Sigmoid colon (tissue), 7 donors: ENCODE results near the gene LTC4S. TPM values are rescaled to one million over a fixed set of nuclear protein-coding genes. Genes with fewer than 3 reads are reported as not detected.

Source experiments
- DNase-seq: peaks from one replicate; pipeline ENCODE4 v3.0.0-alpha.2; 2019
- H3K27ac ChIP-seq, 4 donors: fragments of 200-600 bp; sonication (generic); one replicate each; pipeline ENCODE4 v1.5.1; 2016 to 2019; ENCODE audit warnings: mild to moderate bottlenecking in 1 of 4
- H3K27me3 ChIP-seq, 3 donors: fragments of 200-600 bp; sonication (generic); one replicate each; pipeline ENCODE4 v1.5.1; 2019; ENCODE audit warnings: mild to moderate bottlenecking in 1 of 3
- H3K36me3 ChIP-seq, 4 donors: fragments of 200-600 bp; sonication (generic); one replicate each; pipeline ENCODE4 v1.5.1; 2016 to 2019
- H3K4me1 ChIP-seq, 4 donors: fragments of 200-600 bp; sonication (generic); one replicate each; pipeline ENCODE4 v1.5.1; 2017 to 2019
- H3K4me3 ChIP-seq, 4 donors: fragments of 200-600 bp; sonication (generic); one replicate each; pipeline ENCODE4 v1.5.1; 2017 to 2019; ENCODE audit warnings: mild to moderate bottlenecking in 2 of 4, moderate library complexity in 1 of 4
- H3K9me3 ChIP-seq, 4 donors: fragments of 200-600 bp in 3 of 4; sonication (generic) in 3 of 4; one replicate each; pipeline versions ENCODE4 v1.5.1 to v1.6.1; 2013 to 2019
- EP300 ChIP-seq, 4 donors: sonication (generic); formaldehyde crosslinking; IDR thresholded peaks; one replicate each; pipeline ENCODE4 v1.6.1; 2017; ENCODE audit warnings: antibody characterized with exemption in 4 of 4
- POLR2A ChIP-seq, 2 donors: fragments of 450-650 bp; IDR thresholded peaks; one replicate each; pipeline ENCODE4 v1.6.1; 2016; ENCODE audit warnings: antibody characterized with exemption in 2 of 2, mild to moderate bottlenecking in 2 of 2, moderate library complexity in 2 of 2
- POLR2AphosphoS5 ChIP-seq, 4 donors: sonication (generic); formaldehyde crosslinking; IDR thresholded peaks; one replicate each; pipeline ENCODE4 v1.6.1; 2017; ENCODE audit warnings: antibody characterized with exemption in 4 of 4
- WGBS, 2 donors: extraction: QIAGEN DNeasy Blood & Tissue Kit; methylation state at CpG; one replicate each; pipeline ENCODE4 v1.1.7; 2013; 5-methylcytosine and 5-hydroxymethylcytosine counted together
- intact Hi-C: fragments of 100-400 bp; cut with DNase I; formaldehyde crosslinking; loops from one replicate; pipeline ENCODE4 v1.15.1; 2023
- polyA plus RNA-seq, 3 donors: library from polyadenylated mRNA; stranded (reverse); fragments of 200-250 nt; gene quantifications; one replicate each; pipeline ENCODE4 v1.2.3, GENCODE V29; 2013
- total RNA-seq, 4 donors: library from RNA; depleted of rRNA; stranded (reverse); fragments of >200 nt; gene quantifications; one replicate each; pipeline ENCODE4 v1.1.0, GENCODE V29; 2016
- TF ChIP-seq, protein P1 (sequence below), 4 experiments: fragments of 450-650 bp in 3 of 4; fragments of 200-600 bp in 1 of 4; IDR thresholded peaks; one replicate each; pipeline ENCODE4 v1.5.1; 2016 to 2019; ENCODE audit warnings: antibody characterized with exemption in 4 of 4, mild to moderate bottlenecking in 3 of 4, moderate library complexity in 2 of 4
- donor health status: healthy with polysubstance abuse.
- donor health status: Bipolar disorder and iron deficiency.
- donor health status: healthy.

The LTC4S gene
- total and polyA plus RNA-seq, 7 donors: 1.5 to 6.1 (median 4.3) TPM; not detected in 1

- intact Hi-C loops: no loop called here
Observed at GRCh38 chr5:179827680-179828079, 33.9 kb downstream of the LTC4S start.

DNA sequence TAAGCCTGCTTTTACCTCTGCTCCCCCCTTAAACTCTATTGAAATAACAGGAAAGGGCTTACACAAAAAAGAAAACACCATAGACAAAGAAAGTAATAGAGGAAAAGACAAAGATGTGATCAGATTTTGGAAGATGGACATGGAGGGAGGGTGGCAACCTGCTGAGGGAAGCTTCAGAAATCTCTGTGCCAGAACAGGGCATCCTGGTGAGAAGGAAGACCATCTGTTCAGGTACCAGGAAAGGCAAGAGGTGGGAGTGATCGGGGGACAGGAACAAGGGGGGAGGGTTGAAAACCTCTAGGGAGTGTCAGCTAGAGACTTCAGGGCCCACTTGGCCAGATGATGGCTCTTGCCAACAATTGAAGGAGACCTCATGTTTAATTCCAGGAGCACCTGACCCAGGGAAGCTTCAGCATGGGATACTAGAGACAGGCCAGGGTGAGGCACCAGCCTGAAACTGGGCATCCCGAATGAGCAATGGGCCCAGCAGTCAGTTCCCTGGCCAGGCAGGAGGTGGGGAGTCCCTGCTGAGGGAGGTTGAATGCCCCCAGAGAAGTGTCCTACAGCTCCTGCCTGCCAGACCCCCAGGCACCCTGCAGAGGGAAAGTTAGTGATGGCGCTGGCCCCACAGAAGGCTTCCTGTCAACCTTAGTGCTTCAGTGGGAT, 35.1 kb downstream of the LTC4S start:
- intact Hi-C loops: no loop called here
- DNase-seq: no peak
- peak overlapping the region in 3 of 4 donors; percentile 3 to 61 (median 20) for H3K27ac ChIP-seq
- WGBS, 2 donors: 93 to 96% methylated on average over 3 of the region's 3 CpGs
- no peak overlapping the region for H3K4me3 ChIP-seq
- peaks cover 0 to 50% (median 37%) of the 10 kb centered on the region in 4 donors for H3K4me1 ChIP-seq
- H3K9me3 ChIP-seq: no peaks in the 10 kb centered on the region
- H3K36me3 ChIP-seq: peaks cover 80 to 100% (median 91%) of the 10 kb centered on the region in 4 donors
- TF ChIP-seq EP300 (IDR thresholded peaks at IDR 0.05) (no peak), POLR2A (IDR thresholded peaks at IDR 0.05) (no peak), POLR2AphosphoS5 (IDR thresholded peaks at IDR 0.05) (no peak)
- TF ChIP-seq, protein P1, sequence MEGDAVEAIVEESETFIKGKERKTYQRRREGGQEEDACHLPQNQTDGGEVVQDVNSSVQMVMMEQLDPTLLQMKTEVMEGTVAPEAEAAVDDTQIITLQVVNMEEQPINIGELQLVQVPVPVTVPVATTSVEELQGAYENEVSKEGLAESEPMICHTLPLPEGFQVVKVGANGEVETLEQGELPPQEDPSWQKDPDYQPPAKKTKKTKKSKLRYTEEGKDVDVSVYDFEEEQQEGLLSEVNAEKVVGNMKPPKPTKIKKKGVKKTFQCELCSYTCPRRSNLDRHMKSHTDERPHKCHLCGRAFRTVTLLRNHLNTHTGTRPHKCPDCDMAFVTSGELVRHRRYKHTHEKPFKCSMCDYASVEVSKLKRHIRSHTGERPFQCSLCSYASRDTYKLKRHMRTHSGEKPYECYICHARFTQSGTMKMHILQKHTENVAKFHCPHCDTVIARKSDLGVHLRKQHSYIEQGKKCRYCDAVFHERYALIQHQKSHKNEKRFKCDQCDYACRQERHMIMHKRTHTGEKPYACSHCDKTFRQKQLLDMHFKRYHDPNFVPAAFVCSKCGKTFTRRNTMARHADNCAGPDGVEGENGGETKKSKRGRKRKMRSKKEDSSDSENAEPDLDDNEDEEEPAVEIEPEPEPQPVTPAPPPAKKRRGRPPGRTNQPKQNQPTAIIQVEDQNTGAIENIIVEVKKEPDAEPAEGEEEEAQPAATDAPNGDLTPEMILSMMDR (IDR thresholded peaks at IDR 0.05): no peak
- H3K27me3 ChIP-seq: no peaks in the 10 kb centered on the region

More at GRCh38 chr5:179827680-179828079, 33.9 kb downstream of the LTC4S start:
- TF ChIP-seq POLR2A (IDR thresholded peaks at IDR 0.05) (no peak), POLR2AphosphoS5 (IDR thresholded peaks at IDR 0.05) (no peak), EP300 (IDR thresholded peaks at IDR 0.05) (no peak)
- TF ChIP-seq, protein P1 (IDR thresholded peaks at IDR 0.05): no peak
- Histone ChIP-seq H3K4me1 (peaks cover 0 to 60% (median 49%) of the 10 kb centered on the region in 4 donors), H3K36me3 (peaks cover 74 to 100% (median 84%) of the 10 kb centered on the region in 4 donors), H3K27me3 (no peaks in the 10 kb centered on the region), H3K9me3 (no peaks in the 10 kb centered on the region), H3K4me3 (no peak overlapping the region), H3K27ac (peak overlapping the region in 3 of 4 donors; percentile 39 to 61 (median 58))
- WGBS, 2 donors: 16 to 48% methylated on average over 9 of the region's 9 CpGs
- peak; percentile 70 for DNase-seq

DNA sequence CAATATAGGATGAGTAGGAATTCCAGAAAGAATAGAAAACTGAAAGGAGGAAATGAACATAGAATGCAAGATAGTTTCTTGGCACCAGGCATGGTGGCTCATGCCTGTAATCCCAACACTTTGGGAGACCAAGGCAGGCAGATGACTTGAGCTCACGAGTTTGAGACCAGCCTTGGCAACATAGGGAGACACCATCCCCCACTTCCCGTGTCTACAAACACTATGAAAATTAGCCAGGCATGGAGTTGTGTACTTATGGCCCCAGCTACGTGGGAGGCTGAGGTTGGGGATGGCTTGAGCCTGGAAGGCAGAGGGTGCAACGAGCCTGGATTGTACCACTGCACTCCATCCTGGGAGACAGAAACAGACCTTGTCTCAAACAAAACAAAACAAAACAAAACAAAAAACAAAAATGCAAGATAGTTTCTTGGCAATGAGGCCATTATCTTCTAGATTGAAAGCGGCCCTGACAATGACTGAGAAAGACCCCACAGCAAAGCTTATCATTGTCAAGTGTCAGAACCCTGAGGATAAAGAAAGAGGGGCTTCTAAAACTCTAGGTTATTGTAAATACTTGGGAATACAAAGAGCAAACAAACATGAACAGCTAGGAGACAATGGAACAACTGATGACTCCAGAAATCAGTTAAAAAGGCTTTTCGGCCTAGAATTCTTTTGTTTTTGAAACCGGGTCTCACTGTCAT, 36.1 kb downstream of the LTC4S start:
- Histone ChIP-seq H3K36me3 (peaks cover 73 to 97% (median 84%) of the 10 kb centered on the region in 4 donors), H3K4me1 (peaks cover 0 to 40% (median 27%) of the 10 kb centered on the region in 4 donors), H3K9me3 (no peaks in the 10 kb centered on the region), H3K27me3 (no peaks in the 10 kb centered on the region), H3K4me3 (no peak overlapping the region), H3K27ac (no peak overlapping the region)
- intact Hi-C loops: no loop called here
- TF ChIP-seq EP300 (IDR thresholded peaks at IDR 0.05): no peak
- TF ChIP-seq POLR2AphosphoS5 (IDR thresholded peaks at IDR 0.05): no peak
- TF ChIP-seq POLR2A (IDR thresholded peaks at IDR 0.05): no peak
- TF ChIP-seq, protein P1 (IDR thresholded peaks at IDR 0.05): no peak
- DNase-seq: no peak
- WGBS, 2 donors: 87 to 90% methylated on average over 7 of the region's 7 CpGs

DNA sequence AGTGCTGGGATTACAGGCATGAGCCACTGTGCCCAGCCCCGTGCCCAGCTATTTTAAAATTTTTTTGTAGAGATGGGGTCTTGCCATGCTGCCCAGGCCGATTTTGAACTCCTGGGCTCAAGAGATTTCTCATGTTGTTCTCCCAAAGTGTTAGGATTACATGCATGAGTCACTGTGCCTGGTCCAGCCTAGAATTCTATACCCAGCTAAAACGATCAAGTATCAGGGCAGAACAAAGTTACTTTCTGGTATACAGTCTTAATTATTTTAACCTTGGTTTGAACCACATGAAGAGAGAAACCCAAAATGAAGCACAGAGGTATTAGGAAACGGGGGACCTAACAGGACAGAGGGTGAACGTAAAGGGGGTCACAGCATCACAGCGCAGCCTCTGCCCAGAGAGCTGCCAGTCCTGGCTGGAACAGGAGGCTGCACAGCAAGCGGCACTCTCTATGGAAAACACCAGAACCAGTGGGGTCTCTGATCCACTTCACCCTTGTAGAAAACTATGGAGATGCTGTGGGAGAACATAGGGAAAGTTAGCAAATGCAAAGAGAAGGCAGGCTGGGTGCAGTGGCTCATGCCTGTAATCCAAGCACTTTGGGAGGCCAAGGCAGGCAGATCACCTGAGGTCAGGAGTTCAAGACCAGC, 37.2 kb downstream of the LTC4S start:
- Histone ChIP-seq H3K27me3 (no peaks in the 10 kb centered on the region), H3K4me1 (peaks cover 0 to 30% (median 19%) of the 10 kb centered on the region in 4 donors), H3K36me3 (peaks cover 66 to 97% (median 77%) of the 10 kb centered on the region in 4 donors), H3K4me3 (no peak overlapping the region), H3K27ac (no peak overlapping the region), H3K9me3 (no peaks in the 10 kb centered on the region)
- intact Hi-C loops: no loop called here
- DNase-seq: no peak
- TF ChIP-seq POLR2A (IDR thresholded peaks at IDR 0.05) (no peak), EP300 (IDR thresholded peaks at IDR 0.05) (no peak), POLR2AphosphoS5 (IDR thresholded peaks at IDR 0.05) (no peak)
- TF ChIP-seq, protein P1 (IDR thresholded peaks at IDR 0.05): no peak
- 93 to 96% methylated on average over 7 of the region's 7 CpGs for WGBS, 2 donors
